Astrocyte (in vitro differentiated cells and primary cell): Measurements from ENCODE around the gene CCL22.

Source experiments
- CTCF ChIP-seq: IDR thresholded peaks from 2 replicates; pipeline ENCODE4 v1.5.1; 2011; ENCODE audit warnings: low read depth, mild to moderate bottlenecking, inconsistent platforms, low read length, moderate library complexity; ENCODE audit not compliant: insufficient read depth
- EZH2 ChIP-seq: IDR thresholded peaks from 2 replicates; pipeline ENCODE4 v1.6.1; 2012; ENCODE audit warnings: mild to moderate bottlenecking, low read length, inconsistent platforms; ENCODE audit not compliant: insufficient read depth

- TF ChIP-seq CTCF, result no peak
- no peak for TF ChIP-seq EZH2
Measured at GRCh38 chr16:57345021-57345420, 13.6 kb upstream of the CCL22 start.
